ENCODE data around the gene ZFPL1.

ZFPL1 gene

DNA sequence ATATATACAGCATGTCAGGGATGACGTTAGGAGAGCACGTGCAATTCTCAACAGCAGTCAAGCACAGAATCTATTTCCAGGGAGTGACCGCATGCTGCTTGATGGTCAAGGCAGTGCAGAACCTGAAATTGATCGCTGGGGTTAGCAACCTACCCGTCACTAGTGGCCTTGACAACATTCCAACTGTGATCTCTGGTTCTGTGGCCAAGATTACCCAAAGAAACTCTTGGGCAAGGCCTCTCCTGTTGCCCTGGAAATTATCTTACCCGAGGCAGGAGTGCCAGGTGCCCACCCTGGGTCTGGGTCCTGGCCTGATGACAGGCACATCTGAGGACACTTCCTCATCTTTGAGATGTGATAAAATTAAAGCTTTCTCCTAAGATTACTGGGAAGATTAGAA is 29.8 kb downstream of the ZFPL1 start (continued):
- TF ChIP-seq, protein P1, sequence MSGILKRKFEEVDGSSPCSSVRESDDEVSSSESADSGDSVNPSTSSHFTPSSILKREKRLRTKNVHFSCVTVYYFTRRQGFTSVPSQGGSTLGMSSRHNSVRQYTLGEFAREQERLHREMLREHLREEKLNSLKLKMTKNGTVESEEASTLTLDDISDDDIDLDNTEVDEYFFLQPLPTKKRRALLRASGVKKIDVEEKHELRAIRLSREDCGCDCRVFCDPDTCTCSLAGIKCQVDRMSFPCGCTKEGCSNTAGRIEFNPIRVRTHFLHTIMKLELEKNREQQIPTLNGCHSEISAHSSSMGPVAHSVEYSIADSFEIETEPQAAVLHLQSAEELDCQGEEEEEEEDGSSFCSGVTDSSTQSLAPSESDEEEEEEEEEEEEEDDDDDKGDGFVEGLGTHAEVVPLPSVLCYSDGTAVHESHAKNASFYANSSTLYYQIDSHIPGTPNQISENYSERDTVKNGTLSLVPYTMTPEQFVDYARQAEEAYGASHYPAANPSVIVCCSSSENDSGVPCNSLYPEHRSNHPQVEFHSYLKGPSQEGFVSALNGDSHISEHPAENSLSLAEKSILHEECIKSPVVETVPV (CRISPR knock-in tag; IDR thresholded peaks at IDR 0.05), result no peak

DNA sequence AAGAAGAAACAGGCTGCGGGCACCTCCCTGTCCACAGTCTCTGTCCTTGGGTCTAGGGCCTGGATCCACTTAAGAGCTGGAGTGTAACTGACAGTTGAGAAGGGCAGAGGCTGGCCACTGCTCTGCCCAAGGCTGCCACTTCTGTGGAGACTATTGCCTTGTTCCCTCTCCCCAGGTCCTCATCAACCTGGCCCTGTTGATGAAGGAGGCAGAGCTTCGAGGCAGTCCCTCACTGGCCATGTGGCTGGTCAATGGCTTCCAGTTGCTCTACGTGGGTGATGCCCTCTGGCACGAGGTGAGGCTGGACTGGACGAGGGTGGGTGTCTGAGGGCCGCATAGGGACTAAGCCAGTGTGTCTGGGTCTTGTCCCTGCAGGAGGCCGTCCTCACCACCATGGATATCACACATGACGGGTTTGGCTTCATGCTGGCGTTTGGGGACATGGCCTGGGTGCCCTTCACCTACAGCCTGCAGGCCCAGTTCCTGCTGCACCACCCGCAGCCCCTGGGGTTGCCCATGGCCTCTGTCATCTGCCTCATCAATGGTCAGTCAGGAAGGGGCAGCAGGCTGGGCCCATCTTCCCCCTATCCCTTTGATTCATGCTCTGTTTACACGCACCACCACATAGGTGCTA is 30.6 kb downstream of the ZFPL1 start:
- no peak for ATAC-seq
- TF ChIP-seq, protein P2, sequence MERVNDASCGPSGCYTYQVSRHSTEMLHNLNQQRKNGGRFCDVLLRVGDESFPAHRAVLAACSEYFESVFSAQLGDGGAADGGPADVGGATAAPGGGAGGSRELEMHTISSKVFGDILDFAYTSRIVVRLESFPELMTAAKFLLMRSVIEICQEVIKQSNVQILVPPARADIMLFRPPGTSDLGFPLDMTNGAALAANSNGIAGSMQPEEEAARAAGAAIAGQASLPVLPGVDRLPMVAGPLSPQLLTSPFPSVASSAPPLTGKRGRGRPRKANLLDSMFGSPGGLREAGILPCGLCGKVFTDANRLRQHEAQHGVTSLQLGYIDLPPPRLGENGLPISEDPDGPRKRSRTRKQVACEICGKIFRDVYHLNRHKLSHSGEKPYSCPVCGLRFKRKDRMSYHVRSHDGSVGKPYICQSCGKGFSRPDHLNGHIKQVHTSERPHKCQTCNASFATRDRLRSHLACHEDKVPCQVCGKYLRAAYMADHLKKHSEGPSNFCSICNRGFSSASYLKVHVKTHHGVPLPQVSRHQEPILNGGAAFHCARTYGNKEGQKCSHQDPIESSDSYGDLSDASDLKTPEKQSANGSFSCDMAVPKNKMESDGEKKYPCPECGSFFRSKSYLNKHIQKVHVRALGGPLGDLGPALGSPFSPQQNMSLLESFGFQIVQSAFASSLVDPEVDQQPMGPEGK (CRISPR knock-in tag; IDR thresholded peaks at IDR 0.05; ENCODE audit: borderline replicate concordance), result no peak
- TF ChIP-seq ISL1 (CRISPR knock-in tag; IDR thresholded peaks at IDR 0.05), result no peak
- no peak for TF ChIP-seq CREB5 (CRISPR knock-in tag; IDR thresholded peaks at IDR 0.05; ENCODE audit: low read depth)
- TF ChIP-seq SNAI2 (CRISPR knock-in tag; IDR thresholded peaks at IDR 0.05), result no peak
- TF ChIP-seq PPARA (CRISPR knock-in tag; IDR thresholded peaks at IDR 0.05; ENCODE audit: borderline replicate concordance), result no peak
- no peak for TF ChIP-seq ZC3H10 (CRISPR knock-in tag; IDR thresholded peaks at IDR 0.05)
- no peak for TF ChIP-seq GLIS3 (CRISPR knock-in tag; IDR thresholded peaks at IDR 0.05)
- no peak for TF ChIP-seq TOX (CRISPR knock-in tag; IDR thresholded peaks at IDR 0.05; ENCODE audit: borderline replicate concordance)
- no peak for TF ChIP-seq RARB (CRISPR knock-in tag; IDR thresholded peaks at IDR 0.05)
- TF ChIP-seq TCF4 (CRISPR knock-in tag; IDR thresholded peaks at IDR 0.05; ENCODE audit: borderline replicate concordance), result no peak
- no peak for TF ChIP-seq TSHZ2 (CRISPR knock-in tag; IDR thresholded peaks at IDR 0.05)
- TF ChIP-seq ZNF8 (CRISPR knock-in tag; IDR thresholded peaks at IDR 0.05), result no peak

DNA sequence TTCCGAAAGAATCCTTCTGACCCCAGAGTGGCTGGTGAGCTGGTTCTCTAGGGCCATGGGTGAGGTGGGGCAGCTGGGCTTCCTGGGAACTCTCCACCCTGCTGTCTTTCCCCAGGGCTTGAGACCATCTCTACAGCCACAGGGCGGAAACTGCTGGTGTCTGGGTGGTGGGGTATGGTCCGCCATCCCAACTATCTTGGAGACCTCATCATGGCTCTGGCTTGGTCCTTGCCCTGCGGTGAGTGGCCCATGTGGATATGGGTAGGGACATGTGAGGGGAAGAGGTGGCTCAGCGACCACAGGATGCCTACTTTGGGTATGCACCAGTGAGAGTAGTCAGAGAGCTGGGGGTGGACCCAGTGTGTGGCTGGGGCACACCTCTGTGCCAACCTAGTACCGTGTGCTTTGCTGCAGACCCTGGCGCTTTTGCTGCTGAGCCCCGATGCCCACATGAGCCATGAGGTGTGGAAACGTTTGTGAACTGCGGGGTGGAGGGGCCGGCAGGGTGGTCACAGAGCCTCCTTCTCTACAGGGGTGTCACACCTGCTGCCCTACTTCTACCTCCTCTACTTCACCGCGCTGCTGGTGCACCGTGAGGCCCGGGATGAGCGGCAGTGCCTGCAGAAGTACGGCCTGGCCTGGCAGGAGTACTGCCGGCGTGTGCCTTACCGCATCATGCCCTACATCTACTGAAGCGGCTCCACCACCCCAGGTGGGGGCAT is 31.5 kb downstream of the ZFPL1 start:
- no peak for ATAC-seq
- TF ChIP-seq BACH2 (CRISPR knock-in tag; IDR thresholded peaks at IDR 0.05; ENCODE audit: borderline replicate concordance) (no peak), RARB (CRISPR knock-in tag; IDR thresholded peaks at IDR 0.05) (no peak), ISL1 (CRISPR knock-in tag; IDR thresholded peaks at IDR 0.05) (no peak), ARNTL (CRISPR knock-in tag; IDR thresholded peaks at IDR 0.05; ENCODE audit: borderline replicate concordance, low read depth) (no peak), TCF4 (CRISPR knock-in tag; IDR thresholded peaks at IDR 0.05; ENCODE audit: borderline replicate concordance) (no peak), OSR1 (CRISPR knock-in tag; IDR thresholded peaks at IDR 0.05) (no peak)

DNA sequence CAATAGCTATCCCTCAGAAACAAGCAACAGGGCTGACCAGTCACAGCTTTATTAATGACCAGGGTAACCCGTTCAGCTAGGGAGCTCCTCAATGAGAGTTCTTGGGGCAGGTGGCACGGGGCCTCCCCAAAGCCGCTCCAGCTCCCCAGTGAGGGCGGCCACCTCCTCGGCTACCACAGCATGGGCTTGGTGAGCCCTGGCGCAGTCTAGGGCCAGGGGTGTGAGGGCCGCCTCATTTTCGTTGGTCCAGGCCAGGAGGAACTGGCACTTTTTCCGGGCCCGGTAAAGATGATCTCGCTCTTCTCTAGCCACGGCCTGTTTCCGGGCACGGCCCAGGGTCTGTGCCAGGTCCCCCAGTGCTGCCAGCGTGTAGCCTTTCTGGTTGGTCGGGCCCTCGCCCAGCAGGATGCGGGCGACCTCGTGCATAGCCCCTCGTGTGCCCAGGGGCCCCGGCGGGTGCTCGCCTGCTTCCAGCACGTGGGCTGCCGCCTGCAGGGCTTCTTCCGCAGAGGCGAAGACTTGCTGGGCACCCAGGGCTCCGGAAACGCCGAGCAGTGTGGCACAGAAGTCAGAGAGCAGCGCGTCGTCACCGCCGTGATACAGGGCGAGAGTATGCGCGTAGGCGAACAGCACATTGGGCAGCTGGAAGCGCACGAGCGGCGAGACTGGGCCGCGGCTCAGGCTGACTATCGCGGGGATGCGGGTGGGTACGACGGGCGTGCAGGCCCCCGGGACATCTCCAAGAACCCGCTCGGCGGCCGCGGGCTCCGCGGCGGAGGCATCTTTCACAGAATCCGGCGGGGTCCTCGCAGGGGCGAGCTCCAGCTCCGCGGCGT is 32.6 kb downstream of the ZFPL1 start:
- ATAC-seq, result peak; percentile 2
- TF ChIP-seq ZFP3 (CRISPR knock-in tag; IDR thresholded peaks at IDR 0.05) (no peak), PPARA (CRISPR knock-in tag; IDR thresholded peaks at IDR 0.05; ENCODE audit: borderline replicate concordance) (no peak), ZFP30 (CRISPR knock-in tag; IDR thresholded peaks at IDR 0.05) (0 out of 2 replicates have a peak, but pooled peaks have one; percentile 17), RARB (CRISPR knock-in tag; IDR thresholded peaks at IDR 0.05) (0 out of 2 replicates have a peak, but pooled peaks have one; percentile 30), CSDC2 (CRISPR knock-in tag; IDR thresholded peaks at IDR 0.05) (peak; percentile 11; the same call in 1 of the 2 replicates)
